MCF 10A (cell line): ENCODE data around the gene EDC3. TPM values are rescaled to one million over a fixed set of nuclear protein-coding genes. Genes with fewer than 3 reads are reported as not detected.

Experiments
- BruUV-seq: library from RNA; stranded (reverse); fragments of 400-500 nt; replicated peaks from 2 replicates; lab custom pipeline; 2021; lab: Mats Ljungman, UMichigan
- CTCF ChIA-PET: fragments of 300-600 bp; sonication (Branson Sonifier 250); formaldehyde crosslinking; extraction: SDS; loops from one replicate; lab custom pipeline; 2021; ENCODE audit warnings: antibody characterized with exemption, inconsistent platforms; lab: Yijun Ruan, JAX
- POLR2A ChIA-PET: fragments of 300-600, 350-650 bp; sonication (Branson Sonifier 250); formaldehyde crosslinking; extraction: SDS; loops from one replicate; lab custom pipeline; 2020; ENCODE audit warnings: antibody characterized with exemption, inconsistent platforms; lab: Yijun Ruan, JAX
- DNase-seq: peaks from one replicate; pipeline ENCODE4 v3.0.0-alpha.2; 2018; ENCODE audit not compliant: unreplicated experiment
- H3K27ac Mint-ChIP-seq: one replicate; pipeline ENCODE4 v1.8.0; 2022; ENCODE audit warnings: mild to moderate bottlenecking, low read depth, mixed read lengths; ENCODE audit not compliant: unreplicated experiment
- H3K27me3 Mint-ChIP-seq: one replicate; pipeline ENCODE4 v1.8.0; 2022; ENCODE audit warnings: mixed read lengths; ENCODE audit not compliant: insufficient read depth, unreplicated experiment
- H3K36me3 Mint-ChIP-seq: one replicate; pipeline ENCODE4 v1.8.0; 2022; ENCODE audit warnings: mild to moderate bottlenecking, moderate library complexity, mixed read lengths; ENCODE audit not compliant: insufficient read depth, unreplicated experiment
- H3K4me1 Mint-ChIP-seq: one replicate; pipeline ENCODE4 v1.8.0; 2022; ENCODE audit warnings: mixed read lengths; ENCODE audit not compliant: insufficient read depth, unreplicated experiment
- H3K4me3 Mint-ChIP-seq: one replicate; pipeline ENCODE4 v1.8.0; 2022; ENCODE audit warnings: mild to moderate bottlenecking, moderate library complexity, mixed read lengths; ENCODE audit not compliant: unreplicated experiment
- H3K9me3 Mint-ChIP-seq: one replicate; pipeline ENCODE4 v1.8.0; 2022; ENCODE audit warnings: mixed read lengths; ENCODE audit not compliant: unreplicated experiment
- CTCF ChIP-seq: fragments of 200-600 bp; IDR thresholded peaks from one replicate; pipeline ENCODE4 v1.8.0; 2022; ENCODE audit warnings: antibody characterized with exemption, mild to moderate bottlenecking; ENCODE audit not compliant: unreplicated experiment
- intact Hi-C: fragments of 100-400 bp; cut with micrococcal nuclease; formaldehyde crosslinking; loops from 2 replicates; pipeline ENCODE4 v1.14.1; 2022
- total RNA-seq: library from RNA; stranded (reverse); gene quantifications from 2 replicates; pipeline ENCODE4 v1.2.3, GENCODE V29; 2022

Gene EDC3
- total RNA-seq, 1 experiment from 2014 or later = 42.8 TPM

DNA sequence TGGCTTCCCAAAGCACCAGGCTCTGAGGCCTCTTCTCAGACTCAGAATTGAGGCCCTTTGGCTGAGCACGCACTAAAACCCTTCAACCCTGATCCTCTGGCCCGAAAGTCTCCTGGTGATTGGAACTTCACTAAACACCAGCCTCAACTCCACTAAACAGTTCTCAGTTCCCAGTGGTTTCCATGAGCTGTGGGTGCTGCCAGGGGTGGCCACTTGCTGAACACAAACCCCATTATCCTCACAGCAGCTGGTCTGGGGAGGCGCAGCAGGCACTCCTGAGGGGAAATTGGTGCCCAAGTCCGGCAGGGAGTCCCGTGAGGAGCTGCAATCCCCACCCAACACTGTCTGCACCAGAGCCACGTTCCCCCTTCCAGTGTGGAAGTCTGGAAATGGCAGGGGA lies 84.0 kb downstream of the EDC3 start:
- H3K27ac Mint-ChIP-seq = no peak overlapping the region
- H3K9me3 Mint-ChIP-seq = no peaks in the 10 kb centered on the region
- H3K4me3 Mint-ChIP-seq = no peak overlapping the region
- BruUV-seq = no TSS peak
- no peak for TF ChIP-seq CTCF
- peaks cover 6% of the 10 kb centered on the region for H3K36me3 Mint-ChIP-seq
- intact Hi-C loops = loop anchor here (10.0 kb wide), 1 partner anchor 147 kb away; the partner anchor contains the start of gene UBL7
- no peak for DNase-seq
- peaks cover 16% of the 10 kb centered on the region for H3K27me3 Mint-ChIP-seq
- CTCF ChIA-PET = interaction anchor here (0.9 to 1.1 kb wide), 4 partner anchors 8 to 236 kb away, joined by 3 to 8 read pairs (median 3); no protein-coding TSS in a partner anchor
- H3K4me1 Mint-ChIP-seq = peaks cover 5% of the 10 kb centered on the region
- POLR2A ChIA-PET = interaction anchor here (2.5 kb wide), 1 partner anchor 14 kb away, joined by 12 read pairs; no protein-coding TSS in a partner anchor

GRCh38 chr15:74611341-74611740 lies 84.5 kb downstream of the EDC3 start:
- CTCF ChIA-PET = interaction anchor here (0.6 to 1.2 kb wide), 4 partner anchors 20 to 235 kb away, joined by 3 read pairs; no protein-coding TSS in a partner anchor
- Mint-ChIP-seq H3K27me3 (peaks cover 16% of the 10 kb centered on the region), H3K36me3 (peaks cover 6% of the 10 kb centered on the region), H3K27ac (no peak overlapping the region), H3K9me3 (no peaks in the 10 kb centered on the region), H3K4me1 (peaks cover under 1% of the 10 kb centered on the region), H3K4me3 (no peak overlapping the region)
- DNase-seq = no peak
- intact Hi-C loops = loop anchor here (10.0 kb wide), 1 partner anchor 147 kb away; the partner anchor contains the start of gene UBL7
- POLR2A ChIA-PET = interaction anchor here (2.5 kb wide), 1 partner anchor 13 kb away, joined by 12 read pairs; no protein-coding TSS in a partner anchor
- no peak for TF ChIP-seq CTCF
- no TSS peak for BruUV-seq

- no peak for TF ChIP-seq CTCF
- CTCF ChIA-PET = interaction anchor here (0.6 to 1.2 kb wide), 5 partner anchors 24 to 234 kb away, joined by 3 to 5 read pairs (median 3); no protein-coding TSS in a partner anchor
Observed at GRCh38 chr15:74610302-74610951, 85.4 kb downstream of the EDC3 start.

GRCh38 chr15:74609938-74610301 lies 85.9 kb downstream of the EDC3 start:
- BruUV-seq = no TSS peak
- Mint-ChIP-seq H3K4me3 (no peak overlapping the region), H3K27ac (no peak overlapping the region), H3K9me3 (no peaks in the 10 kb centered on the region), H3K4me1 (no peaks in the 10 kb centered on the region), H3K27me3 (peaks cover 16% of the 10 kb centered on the region), H3K36me3 (peaks cover 6% of the 10 kb centered on the region)
- TF ChIP-seq CTCF = no peak
- POLR2A ChIA-PET = interaction anchor here (1.1 to 2.5 kb wide), 2 partner anchors 12 to 183 kb away, joined by 3 to 12 read pairs; no protein-coding TSS in a partner anchor
- no peak for DNase-seq
- CTCF ChIA-PET = interaction anchor here (0.8 to 1.2 kb wide), 3 partner anchors 25 to 162 kb away, joined by 3 to 5 read pairs (median 4); no protein-coding TSS in a partner anchor
- intact Hi-C loops = loop anchor here (10.0 kb wide), 1 partner anchor 145 kb away; the partner anchor contains the start of gene UBL7

More at GRCh38 chr15:74610302-74610951, 85.4 kb downstream of the EDC3 start:
- intact Hi-C loops = loop anchor here (10.0 kb wide), 1 partner anchor 146 kb away; the partner anchor contains the start of gene UBL7
- Mint-ChIP-seq H3K27ac (no peak overlapping the region), H3K27me3 (peaks cover 16% of the 10 kb centered on the region), H3K36me3 (peaks cover 6% of the 10 kb centered on the region), H3K4me1 (no peaks in the 10 kb centered on the region), H3K9me3 (no peaks in the 10 kb centered on the region), H3K4me3 (no peak overlapping the region)
- no TSS peak for BruUV-seq
- DNase-seq = no peak
- POLR2A ChIA-PET = interaction anchor here (1.1 to 2.5 kb wide), 2 partner anchors 12 to 183 kb away, joined by 3 to 12 read pairs; no protein-coding TSS in a partner anchor
